HepG2 (cell line): ENCODE results near the gene POFUT2. TPM values are rescaled to one million over a fixed set of nuclear protein-coding genes. Genes with fewer than 3 reads are reported as not detected.

Experiments
- ATAC-seq: fragments of 200-7000 bp; cut with Tn5 transposase; 3 replicates; pipeline ENCODE4 v1.9.1; 2020; ENCODE audit warnings: mild to moderate bottlenecking, moderate library complexity
- BruUV-seq: library from RNA; stranded (reverse); fragments of 400-500 nt; replicated peaks from 2 replicates; lab custom pipeline; 2021; lab: Mats Ljungman, UMichigan
- CTCF ChIA-PET: fragments of 300-600 bp; formaldehyde crosslinking; extraction: SDS; loops from one replicate; lab custom pipeline; 2021; ENCODE audit warnings: low total read pairs, inconsistent platforms, low intra/inter-chr PET ratio; lab: Yijun Ruan, JAX
- POLR2A ChIA-PET: fragments of 350-600 bp; sonication (Branson Sonifier 250); formaldehyde crosslinking; loops from one replicate; lab custom pipeline; 2020; ENCODE audit warnings: antibody characterized with exemption, inconsistent platforms; lab: Yijun Ruan, JAX
- DNase-seq: peaks from one replicate; pipeline ENCODE4 v3.0.0-alpha.2; 2015; ENCODE audit warnings: low spot score
- FAIRE-seq: peaks from 3 replicates; lab custom pipeline; 2011; peaks lifted over from hg19 to GRCh38; lab: Jason Lieb, UNC
- H2AFZ ChIP-seq: one replicate; pipeline ENCODE4 v1.6.1; 2011; ENCODE audit warnings: low read length, inconsistent platforms
- H3K27ac ChIP-seq: fragments of 300-600 bp; 3 replicates; pipeline ENCODE4 v1.8.0; 2011; ENCODE audit warnings: mixed run types, mild to moderate bottlenecking, mixed read lengths, low read length, inconsistent platforms; ENCODE audit not compliant: insufficient read depth; ENCODE audit errors: extremely low read length
- H3K27me3 ChIP-seq, 2 experiments: fragments of 200-600 bp in 1 of 2; 2 replicates in 1 of 2; 3 replicates in 1 of 2; pipeline versions ENCODE4 v1.6.0 to v1.8.0; 2011; ENCODE audit warnings: low read length in 2 of 2, mild to moderate bottlenecking in 2 of 2, moderate library complexity in 2 of 2, inconsistent platforms in 1 of 2; ENCODE audit not compliant: insufficient read depth in 2 of 2, control insufficient read depth in 1 of 2
- H3K36me3 ChIP-seq, 2 experiments: fragments of 200-600 bp in 1 of 2; replicated peaks in 1 of 2; 2 replicates in 1 of 2; 3 replicates in 1 of 2; pipeline versions ENCODE4 v1.5.1 to v1.8.0; 2011; ENCODE audit warnings: low read length in 2 of 2, inconsistent platforms in 1 of 2; ENCODE audit not compliant: insufficient read depth in 2 of 2, control insufficient read depth in 1 of 2
- H3K4me1 ChIP-seq: 2 replicates; pipeline ENCODE4 v1.5.1; 2012; ENCODE audit warnings: low read length, inconsistent platforms; ENCODE audit not compliant: insufficient read depth
- H3K4me2 ChIP-seq: 2 replicates; pipeline ENCODE4 v1.6.0; 2011; ENCODE audit warnings: low read depth, low read length, inconsistent platforms
- H3K4me3 ChIP-seq, 3 experiments: fragments of 200-600 bp in 1 of 3; sonication (generic), shearing (Covaris generic) in 1 of 3; replicated peaks in 1 of 3; 2 replicates each; pipeline ENCODE4 v1.5.1; 2011 to 2016; ENCODE audit warnings: low read length in 3 of 3, inconsistent platforms in 2 of 3, low read depth in 2 of 3, mild to moderate bottlenecking in 2 of 3, control low read depth in 1 of 3, mixed read lengths in 1 of 3; ENCODE audit not compliant: insufficient read depth in 1 of 3
- H3K79me2 ChIP-seq: one replicate; pipeline ENCODE4 v1.6.1; 2011; ENCODE audit warnings: low read length, inconsistent platforms; ENCODE audit not compliant: insufficient read depth
- H3K9ac ChIP-seq: 2 replicates; pipeline ENCODE4 v1.6.0; 2011; ENCODE audit warnings: mild to moderate bottlenecking, low read depth, low read length, inconsistent platforms; ENCODE audit not compliant: insufficient read depth
- H3K9me3 ChIP-seq: 2 replicates; pipeline ENCODE4 v1.5.1; 2012; ENCODE audit warnings: mild to moderate bottlenecking, low read length
- H4K20me1 ChIP-seq: 2 replicates; pipeline ENCODE4 v1.6.0; 2011; ENCODE audit warnings: inconsistent platforms, mild to moderate bottlenecking, low read length, moderate library complexity; ENCODE audit not compliant: insufficient read depth
- CC2D1A ChIP-seq: sonication (generic); formaldehyde crosslinking; IDR thresholded peaks from 2 replicates; pipeline ENCODE4 v1.8.1; 2023; ENCODE audit warnings: mild to moderate bottlenecking, missing genetic modification reagents
- EP300 ChIP-seq, 3 experiments: sonication (generic) in 1 of 3; formaldehyde crosslinking in 1 of 3; IDR thresholded peaks; 2 replicates each; pipeline versions ENCODE4 v1.5.1 to v1.6.1; 2011 to 2020; ENCODE audit warnings: low read depth in 2 of 3, low read length in 2 of 3, borderline replicate concordance in 1 of 3, improper control_type of control experiment in 1 of 3, mild to moderate bottlenecking in 1 of 3, missing genetic modification reagents in 1 of 3, moderate library complexity in 1 of 3
- FOXK2 ChIP-seq: fragments of 450-650 bp; IDR thresholded peaks from 2 replicates; pipeline ENCODE4 v1.6.1; 2016
- HNRNPLL ChIP-seq: fragments of 200-400 bp; formaldehyde crosslinking; IDR thresholded peaks from 2 replicates; pipeline ENCODE4 v1.6.1; 2017; ENCODE audit warnings: mild to moderate bottlenecking, low read depth, low read length; ENCODE audit not compliant: poor library complexity, severe bottlenecking
- MATR3 ChIP-seq: sonication (generic); formaldehyde crosslinking; IDR thresholded peaks from 2 replicates; pipeline ENCODE4 v1.4.0; 2020; ENCODE audit warnings: missing genetic modification reagents
- PRPF4 ChIP-seq: fragments of 200-400 bp; formaldehyde crosslinking; IDR thresholded peaks from 2 replicates; pipeline ENCODE4 v1.6.1; 2016; ENCODE audit warnings: low read length, low read depth; ENCODE audit not compliant: poor library complexity, severe bottlenecking
- SNAI1 ChIP-seq: sonication (generic); formaldehyde crosslinking; IDR thresholded peaks from 2 replicates; pipeline ENCODE4 v1.5.0; 2020; ENCODE audit warnings: mild to moderate bottlenecking, missing genetic modification reagents, borderline replicate concordance
- SSRP1 ChIP-seq: IDR thresholded peaks from 2 replicates; pipeline ENCODE4 v1.6.1; 2016; ENCODE audit warnings: control low read depth
- TEAD3 ChIP-seq: optimal IDR thresholded peaks from 2 replicates; pipeline ENCODE3; 2016; ENCODE audit warnings: borderline replicate concordance
- ZNF3 ChIP-seq: IDR thresholded peaks from 2 replicates; pipeline ENCODE4 v1.7.0; 2017; ENCODE audit warnings: inconsistent platforms
- ZNF34 ChIP-seq: sonication (generic); formaldehyde crosslinking; IDR thresholded peaks from 2 replicates; pipeline ENCODE4 v1.4.0; 2020; ENCODE audit warnings: mild to moderate bottlenecking, missing genetic modification reagents, borderline replicate concordance
- ZNF777 ChIP-seq: sonication (generic); formaldehyde crosslinking; IDR thresholded peaks from 2 replicates; pipeline ENCODE4 v1.4.0; 2020; ENCODE audit warnings: missing genetic modification reagents
- WGBS: methylation state at CpG from one replicate; pipeline ENCODE4 v1.1.6; 2017; ENCODE audit warnings: low lambda C conversion rate; 5-methylcytosine and 5-hydroxymethylcytosine counted together
- in situ Hi-C: cut with HindIII; loops from 2 replicates; pipeline ENCODE4 v1.10.0; 2017; ENCODE audit warnings: low pct_unique_long_range_greater_than_20kb; ENCODE audit not compliant: extremely low pct_ligation_motif_present
- intact Hi-C: fragments of 100-400 bp; cut with micrococcal nuclease; formaldehyde crosslinking; loops from one replicate; pipeline ENCODE4 v1.10.0; 2022; ENCODE audit not compliant: unreplicated experiment
- polyA plus RNA-seq, 8 experiments: library from polyadenylated mRNA; depleted of rRNA in 3 of 8; stranded (reverse) in 7 of 8; unstranded in 1 of 8; fragments of >200 nt; fragmentation: Illumina TruSeq in 4 of 8; extraction: Trizol in 4 of 8; gene quantifications; 2 replicates each; pipeline versions ENCODE4 v1.2.1 to v1.2.3, GENCODE V29; 2011 to 2016; ENCODE audit warnings: low read depth in 4 of 8, missing spikeins in 1 of 8, mixed read lengths in 1 of 8; ENCODE audit not compliant: insufficient read depth in 1 of 8
- total RNA-seq, 5 experiments: library from RNA; depleted of rRNA; stranded (reverse); fragments of >200 nt; fragmentation: Illumina TruSeq; extraction: Trizol; gene quantifications; 2 replicates each; pipeline ENCODE4 v1.2.3, GENCODE V29; 2016; ENCODE audit warnings: low read depth in 1 of 5
- TF ChIP-seq, protein P1 (sequence below): sonication (generic); formaldehyde crosslinking; IDR thresholded peaks from 2 replicates; pipeline ENCODE4 v1.4.0; 2020; ENCODE audit warnings: mild to moderate bottlenecking, missing genetic modification reagents
- TF ChIP-seq, protein P2 (sequence below): sonication (generic); formaldehyde crosslinking; IDR thresholded peaks from 2 replicates; pipeline ENCODE4 v1.5.0; 2020; ENCODE audit warnings: mild to moderate bottlenecking, missing genetic modification reagents, borderline replicate concordance
- TF ChIP-seq, protein P3 (sequence below): sonication (generic); formaldehyde crosslinking; IDR thresholded peaks from 2 replicates; pipeline ENCODE4 v1.4.0; 2020; ENCODE audit warnings: low read depth, missing genetic modification reagents

POFUT2 gene
- total and polyA plus RNA-seq, 2 of the 13 experiments (the other 11 are each of a cell fraction or from before 2014, with no cell fraction given): 22.8 to 24.0 TPM

DNA sequence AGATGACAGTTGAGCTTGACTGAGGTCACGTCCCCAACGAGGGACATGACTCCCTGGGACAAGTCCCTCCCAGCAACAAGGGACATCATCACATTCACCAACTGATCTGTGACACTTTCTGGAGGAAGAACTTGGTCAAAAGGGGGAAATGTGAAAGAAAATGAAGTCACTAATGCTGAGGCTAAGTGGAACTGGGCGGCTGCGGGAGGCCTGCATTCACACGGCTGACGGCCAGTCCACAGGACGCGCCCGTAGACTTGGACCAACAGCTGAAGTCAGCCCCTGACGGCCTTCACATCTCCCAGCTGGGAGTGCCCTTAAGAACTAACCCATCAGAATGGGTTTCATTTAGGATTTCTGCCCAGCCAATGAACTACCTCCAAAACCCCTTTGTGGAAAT is 26.6 kb downstream of the POFUT2 start (continued):
- TF ChIP-seq, protein P1, sequence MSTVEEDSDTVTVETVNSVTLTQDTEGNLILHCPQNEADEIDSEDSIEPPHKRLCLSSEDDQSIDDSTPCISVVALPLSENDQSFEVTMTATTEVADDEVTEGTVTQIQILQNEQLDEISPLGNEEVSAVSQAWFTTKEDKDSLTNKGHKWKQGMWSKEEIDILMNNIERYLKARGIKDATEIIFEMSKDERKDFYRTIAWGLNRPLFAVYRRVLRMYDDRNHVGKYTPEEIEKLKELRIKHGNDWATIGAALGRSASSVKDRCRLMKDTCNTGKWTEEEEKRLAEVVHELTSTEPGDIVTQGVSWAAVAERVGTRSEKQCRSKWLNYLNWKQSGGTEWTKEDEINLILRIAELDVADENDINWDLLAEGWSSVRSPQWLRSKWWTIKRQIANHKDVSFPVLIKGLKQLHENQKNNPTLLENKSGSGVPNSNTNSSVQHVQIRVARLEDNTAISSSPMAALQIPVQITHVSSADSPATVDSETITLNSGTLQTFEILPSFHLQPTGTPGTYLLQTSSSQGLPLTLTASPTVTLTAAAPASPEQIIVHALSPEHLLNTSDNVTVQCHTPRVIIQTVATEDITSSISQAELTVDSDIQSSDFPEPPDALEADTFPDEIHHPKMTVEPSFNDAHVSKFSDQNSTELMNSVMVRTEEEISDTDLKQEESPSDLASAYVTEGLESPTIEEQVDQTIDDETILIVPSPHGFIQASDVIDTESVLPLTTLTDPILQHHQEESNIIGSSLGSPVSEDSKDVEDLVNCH (CRISPR knock-in tag): no peak
- TF ChIP-seq TEAD3 (CRISPR knock-in tag) (no peak), SNAI1 (CRISPR knock-in tag) (no peak), MATR3 (CRISPR knock-in tag) (no peak)

DNA sequence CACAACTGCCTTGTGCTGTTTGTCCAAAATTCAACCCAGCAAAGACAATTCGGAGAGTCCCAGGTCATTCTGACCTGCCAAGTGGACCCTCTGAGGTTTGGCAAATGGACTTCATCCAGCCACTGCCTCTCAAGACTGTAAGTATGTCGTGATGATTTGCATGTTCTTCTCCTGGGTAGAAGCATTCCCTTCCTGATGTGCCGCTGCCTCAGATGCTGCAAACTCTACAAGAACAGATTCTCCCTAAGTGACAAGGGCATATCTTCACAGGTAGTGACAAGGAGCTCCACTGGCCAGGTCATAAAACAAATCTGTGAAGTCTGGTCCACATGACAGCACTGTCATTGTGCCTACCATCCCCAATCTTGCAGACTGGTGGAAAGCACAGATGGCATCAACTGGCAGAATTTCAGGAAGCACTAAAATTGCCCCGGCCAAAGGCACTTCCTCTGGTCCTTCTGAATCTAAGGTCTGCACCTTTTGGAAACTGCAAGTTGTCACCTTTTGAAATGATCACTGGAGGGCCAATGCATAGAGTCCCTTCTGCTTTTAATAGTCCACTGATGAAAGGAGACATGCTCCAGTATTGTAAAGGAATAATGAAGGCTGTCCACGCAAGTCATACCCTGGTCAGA is 27.4 kb downstream of the POFUT2 start:
- FAIRE-seq (no peak), ATAC-seq (no peak), DNase-seq (no peak)
- Histone ChIP-seq H3K9me3 (no peaks in the 10 kb centered on the region), H3K9ac (no peak overlapping the region), H3K4me3 (no peak overlapping the region), H3K27me3 (peaks cover 14 to 44% of the 10 kb centered on the region in 2 experiments), H3K27ac (no peak overlapping the region), H3K4me2 (no peak overlapping the region), H3K79me2 (no peaks in the 10 kb centered on the region), H3K36me3 (peaks cover 4 to 19% of the 10 kb centered on the region in 2 experiments; a peak in 3 of 5 replicates), H4K20me1 (0 out of 2 replicates have a peak, but pooled peaks cover 3% of the 10 kb centered on the region), H3K4me1 (peaks cover 41% of the 10 kb centered on the region), H2AFZ (no peak overlapping the region)
- CTCF ChIA-PET: no interaction called here
- WGBS: 87% methylated on average over 3 of the region's 5 CpGs
- in situ Hi-C loops (no loop called here), intact Hi-C loops (no loop called here)
- BruUV-seq: no TSS peak
- POLR2A ChIA-PET: no interaction called here
- no peak for TF ChIP-seq ZNF777
- TF ChIP-seq, protein P2, sequence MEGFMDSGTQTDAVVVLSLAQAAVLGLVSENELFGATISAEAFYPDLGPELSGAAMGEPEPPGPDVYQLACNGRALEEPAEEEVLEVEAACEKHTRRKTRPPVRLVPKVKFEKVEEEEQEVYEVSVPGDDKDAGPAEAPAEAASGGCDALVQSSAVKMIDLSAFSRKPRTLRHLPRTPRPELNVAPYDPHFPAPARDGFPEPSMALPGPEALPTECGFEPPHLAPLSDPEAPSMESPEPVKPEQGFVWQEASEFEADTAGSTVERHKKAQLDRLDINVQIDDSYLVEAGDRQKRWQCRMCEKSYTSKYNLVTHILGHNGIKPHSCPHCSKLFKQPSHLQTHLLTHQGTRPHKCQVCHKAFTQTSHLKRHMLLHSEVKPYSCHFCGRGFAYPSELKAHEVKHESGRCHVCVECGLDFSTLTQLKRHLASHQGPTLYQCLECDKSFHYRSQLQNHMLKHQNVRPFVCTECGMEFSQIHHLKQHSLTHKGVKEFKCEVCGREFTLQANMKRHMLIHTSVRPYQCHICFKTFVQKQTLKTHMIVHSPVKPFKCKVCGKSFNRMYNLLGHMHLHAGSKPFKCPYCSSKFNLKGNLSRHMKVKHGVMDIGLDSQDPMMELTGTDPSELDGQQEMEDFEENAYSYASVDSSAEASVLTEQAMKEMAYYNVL (CRISPR knock-in tag): no peak
- TF ChIP-seq, protein P3, sequence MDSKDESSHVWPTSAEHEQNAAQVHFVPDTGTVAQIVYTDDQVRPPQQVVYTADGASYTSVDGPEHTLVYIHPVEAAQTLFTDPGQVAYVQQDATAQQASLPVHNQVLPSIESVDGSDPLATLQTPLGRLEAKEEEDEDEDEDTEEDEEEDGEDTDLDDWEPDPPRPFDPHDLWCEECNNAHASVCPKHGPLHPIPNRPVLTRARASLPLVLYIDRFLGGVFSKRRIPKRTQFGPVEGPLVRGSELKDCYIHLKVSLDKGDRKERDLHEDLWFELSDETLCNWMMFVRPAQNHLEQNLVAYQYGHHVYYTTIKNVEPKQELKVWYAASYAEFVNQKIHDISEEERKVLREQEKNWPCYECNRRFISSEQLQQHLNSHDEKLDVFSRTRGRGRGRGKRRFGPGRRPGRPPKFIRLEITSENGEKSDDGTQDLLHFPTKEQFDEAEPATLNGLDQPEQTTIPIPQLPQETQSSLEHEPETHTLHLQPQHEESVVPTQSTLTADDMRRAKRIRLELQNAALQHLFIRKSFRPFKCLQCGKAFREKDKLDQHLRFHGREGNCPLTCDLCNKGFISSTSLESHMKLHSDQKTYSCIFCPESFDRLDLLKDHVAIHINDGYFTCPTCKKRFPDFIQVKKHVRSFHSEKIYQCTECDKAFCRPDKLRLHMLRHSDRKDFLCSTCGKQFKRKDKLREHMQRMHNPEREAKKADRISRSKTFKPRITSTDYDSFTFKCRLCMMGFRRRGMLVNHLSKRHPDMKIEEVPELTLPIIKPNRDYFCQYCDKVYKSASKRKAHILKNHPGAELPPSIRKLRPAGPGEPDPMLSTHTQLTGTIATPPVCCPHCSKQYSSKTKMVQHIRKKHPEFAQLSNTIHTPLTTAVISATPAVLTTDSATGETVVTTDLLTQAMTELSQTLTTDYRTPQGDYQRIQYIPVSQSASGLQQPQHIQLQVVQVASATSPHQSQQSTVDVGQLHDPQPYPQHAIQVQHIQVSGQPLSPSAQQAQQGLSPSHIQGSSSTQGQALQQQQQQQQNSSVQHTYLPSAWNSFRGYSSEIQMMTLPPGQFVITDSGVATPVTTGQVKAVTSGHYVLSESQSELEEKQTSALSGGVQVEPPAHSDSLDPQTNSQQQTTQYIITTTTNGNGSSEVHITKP (CRISPR knock-in tag): no peak
- TF ChIP-seq ZNF3 (CRISPR knock-in tag): no peak
- no peak for TF ChIP-seq ZNF34 (CRISPR knock-in tag)
- no peak for TF ChIP-seq FOXK2
- TF ChIP-seq CC2D1A (CRISPR knock-in tag): no peak
- no peak for TF ChIP-seq HNRNPLL
- TF ChIP-seq EP300 (IDR thresholded peaks at IDR 0.05; ENCODE audit: low read depth in 2 of 2, low read length in 2 of 2): no peak
- TF ChIP-seq EP300 (CRISPR knock-in tag; IDR thresholded peaks at IDR 0.05; ENCODE audit: borderline replicate concordance): no peak
- TF ChIP-seq SSRP1 (CRISPR knock-in tag): no peak
- no peak for TF ChIP-seq PRPF4
